ENCODE data around the gene BRD3.

DNA sequence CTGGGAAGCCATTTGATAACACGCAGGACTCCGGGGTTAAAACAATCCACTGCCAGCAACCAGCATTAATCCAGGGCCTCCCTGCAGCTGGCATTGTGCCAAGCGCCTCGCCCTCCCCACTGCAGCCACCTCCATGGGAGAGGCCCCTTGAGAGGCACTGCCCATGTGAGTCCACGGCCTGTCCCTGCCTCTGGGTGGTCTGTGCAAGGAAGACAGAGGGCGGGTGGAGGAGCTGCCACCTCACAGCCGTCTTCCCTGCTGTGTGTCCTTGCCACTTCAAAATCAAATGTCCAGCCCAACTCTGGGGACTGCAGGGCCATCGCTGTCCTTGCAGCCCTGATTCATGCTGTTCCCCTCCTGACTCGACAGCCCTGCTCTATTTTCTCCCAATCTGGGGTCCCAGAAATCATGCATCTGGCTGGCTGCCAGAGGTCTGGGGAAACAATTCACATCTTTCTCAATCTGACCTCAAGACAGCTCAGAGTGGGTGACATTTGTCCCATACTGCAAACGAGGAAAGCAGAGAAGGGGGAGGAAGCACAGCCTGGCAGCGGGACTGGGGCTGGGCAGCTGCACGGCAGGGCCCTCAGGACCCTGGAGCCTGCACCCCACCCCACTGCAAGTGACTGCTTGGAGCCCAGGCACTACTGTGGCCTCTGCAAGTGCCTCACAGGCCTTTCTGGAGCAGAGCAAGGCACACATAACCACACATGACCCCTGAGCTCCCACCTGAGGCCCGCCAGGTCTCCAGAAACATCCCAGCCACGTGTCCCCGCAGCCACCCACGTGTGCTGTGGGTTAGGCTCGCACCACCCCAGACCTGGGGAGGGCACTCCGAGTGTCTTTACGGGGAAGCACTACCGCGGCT is 26.8 kb downstream of the BRD3 start:
- TF ChIP-seq, protein P1, sequence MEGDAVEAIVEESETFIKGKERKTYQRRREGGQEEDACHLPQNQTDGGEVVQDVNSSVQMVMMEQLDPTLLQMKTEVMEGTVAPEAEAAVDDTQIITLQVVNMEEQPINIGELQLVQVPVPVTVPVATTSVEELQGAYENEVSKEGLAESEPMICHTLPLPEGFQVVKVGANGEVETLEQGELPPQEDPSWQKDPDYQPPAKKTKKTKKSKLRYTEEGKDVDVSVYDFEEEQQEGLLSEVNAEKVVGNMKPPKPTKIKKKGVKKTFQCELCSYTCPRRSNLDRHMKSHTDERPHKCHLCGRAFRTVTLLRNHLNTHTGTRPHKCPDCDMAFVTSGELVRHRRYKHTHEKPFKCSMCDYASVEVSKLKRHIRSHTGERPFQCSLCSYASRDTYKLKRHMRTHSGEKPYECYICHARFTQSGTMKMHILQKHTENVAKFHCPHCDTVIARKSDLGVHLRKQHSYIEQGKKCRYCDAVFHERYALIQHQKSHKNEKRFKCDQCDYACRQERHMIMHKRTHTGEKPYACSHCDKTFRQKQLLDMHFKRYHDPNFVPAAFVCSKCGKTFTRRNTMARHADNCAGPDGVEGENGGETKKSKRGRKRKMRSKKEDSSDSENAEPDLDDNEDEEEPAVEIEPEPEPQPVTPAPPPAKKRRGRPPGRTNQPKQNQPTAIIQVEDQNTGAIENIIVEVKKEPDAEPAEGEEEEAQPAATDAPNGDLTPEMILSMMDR (conservative IDR thresholded peaks at IDR 0.05; ENCODE audit: low read depth, low read length), result no peak
- no peak for TF ChIP-seq EZH2 (IDR thresholded peaks at IDR 0.05; ENCODE audit: borderline replicate concordance, low read depth, low read length, poor library complexity, severe bottlenecking)

Measured in A673 (cell line).